Kidney (tissue), 14 donors: Measurements from ENCODE around the gene FAM13A. TPM values are rescaled to one million over a fixed set of nuclear protein-coding genes. Genes with fewer than 3 reads are reported as not detected.

ENCODE experiments used
- DNase-seq, 5 donors: peaks; one replicate each; pipeline ENCODE4 v3.0.0-alpha.2; 2013 to 2020
- FAIRE-seq: peaks from 2 replicates; lab custom pipeline; 2012; peaks lifted over from hg19 to GRCh38; lab: Jason Lieb, UNC
- H3K27ac ChIP-seq, 2 donors: one replicate each; pipeline ENCODE4 v1.7.0; 2013; ENCODE audit warnings: low read depth in 2 of 2, low read length in 2 of 2, inconsistent platforms in 1 of 2
- H3K27me3 ChIP-seq: one replicate; pipeline ENCODE4 v1.7.1; 2013; ENCODE audit warnings: low read length, inconsistent platforms; ENCODE audit not compliant: control insufficient read depth, insufficient read depth
- H3K36me3 ChIP-seq, 3 donors: one replicate each; pipeline versions ENCODE4 v1.7.0 to v1.7.1; 2013; ENCODE audit warnings: low read length in 3 of 3, control low read depth in 1 of 3, inconsistent platforms in 1 of 3; ENCODE audit not compliant: insufficient read depth in 3 of 3, control insufficient read depth in 2 of 3
- H3K4me1 ChIP-seq, 3 donors: one replicate each; pipeline versions ENCODE4 v1.7.0 to v1.7.1; 2013; ENCODE audit warnings: low read length in 3 of 3, inconsistent platforms in 1 of 3, low read depth in 1 of 3; ENCODE audit not compliant: control insufficient read depth in 2 of 3, insufficient read depth in 2 of 3
- H3K4me3 ChIP-seq, 3 donors: one replicate each; pipeline versions ENCODE4 v1.7.0 to v1.8.1; 2013; ENCODE audit warnings: low read length in 3 of 3, control low read depth in 1 of 3, inconsistent platforms in 1 of 3
- H3K9ac ChIP-seq, 3 donors: one replicate each; pipeline versions ENCODE4 v1.7.0 to v1.7.1; 2013; ENCODE audit warnings: low read length in 3 of 3, control low read depth in 1 of 3, inconsistent platforms in 1 of 3
- H3K9me3 ChIP-seq, 3 donors: one replicate each; pipeline versions ENCODE4 v1.7.0 to v1.7.1; 2013; ENCODE audit warnings: low read length in 3 of 3, control low read depth in 1 of 3, inconsistent platforms in 1 of 3; ENCODE audit not compliant: control insufficient read depth in 2 of 3, insufficient read depth in 1 of 3
- CTCF ChIP-seq: IDR thresholded peaks from 3 replicates; pipeline ENCODE4 v1.5.1; 2012; ENCODE audit warnings: mild to moderate bottlenecking, moderate library complexity, borderline replicate concordance; ENCODE audit not compliant: insufficient read depth; ENCODE audit errors: extremely low read depth
- intact Hi-C: fragments of 100-400 bp; cut with DNase I; formaldehyde crosslinking; loops from one replicate; pipeline ENCODE4 v1.11.1; 2022
- polyA plus RNA-seq: library from polyadenylated mRNA; stranded (reverse); fragments of 350-450 nt; fragmentation: Illumina TruSeq; extraction: RNeasy Lipid Tissue Mini Kit (QIAGEN cat#74804); gene quantifications from one replicate; pipeline ENCODE4 v1.2.3, GENCODE V29; 2014; ENCODE audit warnings: low read depth, low replicate concordance; ENCODE audit not compliant: insufficient read depth
- total RNA-seq: library from RNA; stranded (reverse); fragmentation: NEBNext Ultra II Directional; extraction: Animal tissue kit (Norgen Biotek cat#: 25700); gene quantifications from one replicate; pipeline ENCODE4 v1.2.1, GENCODE V29; 2021
- donor health status: control.
- donor health status: control.
- donor health status: control.
- donor health status: control.
- donor health status: control.
- donor health status: DM: yes; HTN: yes; CAD: no.
- donor health status: Normal renal cell carcinoma (clear cell type).

Gene FAM13A
- total and polyA plus RNA-seq, 2 donors from 2014 or later = 12.9 to 48.3 TPM

- TF ChIP-seq CTCF = no peak
- no peak overlapping the region for H3K9ac ChIP-seq
- intact Hi-C loops = no loop called here
- H3K4me1 ChIP-seq = peaks cover 0 to 9% (median 9%) of the 10 kb centered on the region in 3 donors
- H3K4me3 ChIP-seq = no peak overlapping the region
- FAIRE-seq (no peak), DNase-seq (no peak)
- no peak overlapping the region for H3K27ac ChIP-seq
- H3K27me3 ChIP-seq = no peaks in the 10 kb centered on the region
- no peaks in the 10 kb centered on the region for H3K9me3 ChIP-seq
- H3K36me3 ChIP-seq = peaks cover 0 to 4% (median 0%) of the 10 kb centered on the region in 3 donors
Observed at GRCh38 chr4:88761861-88762523, 295.0 kb downstream of the FAM13A start.

- peaks cover 0 to 4% (median 0%) of the 10 kb centered on the region in 3 donors for H3K36me3 ChIP-seq
- H3K9me3 ChIP-seq = no peaks in the 10 kb centered on the region
- no peak for FAIRE-seq
- H3K27ac ChIP-seq = no peak overlapping the region
- no peaks in the 10 kb centered on the region for H3K27me3 ChIP-seq
- no peak for DNase-seq
- H3K4me1 ChIP-seq = peaks cover 0 to 9% (median 9%) of the 10 kb centered on the region in 3 donors
- no peak for TF ChIP-seq CTCF
- intact Hi-C loops = no loop called here
- H3K9ac ChIP-seq = no peak overlapping the region
- no peak overlapping the region for H3K4me3 ChIP-seq
Observed at GRCh38 chr4:88761342-88761741, 295.6 kb downstream of the FAM13A start.

GRCh38 chr4:88759895-88760290 lies 297.1 kb downstream of the FAM13A start:
- Histone ChIP-seq H3K27ac (peak overlapping the region in 1 of 2 donors; percentile 2), H3K27me3 (no peaks in the 10 kb centered on the region), H3K4me3 (no peak overlapping the region), H3K36me3 (peaks cover 0 to 4% (median 0%) of the 10 kb centered on the region in 3 donors), H3K9ac (no peak overlapping the region), H3K4me1 (peaks cover 0 to 11% (median 9%) of the 10 kb centered on the region in 3 donors), H3K9me3 (no peaks in the 10 kb centered on the region)
- no peak for DNase-seq
- intact Hi-C loops = no loop called here
- TF ChIP-seq CTCF = no peak
- no peak for FAIRE-seq
